H9 (cell line): ENCODE measurements around the gene AMY1A. TPM values are rescaled to one million over a fixed set of nuclear protein-coding genes. Genes with fewer than 3 reads are reported as not detected.
"Not testable (repeated sequence)": the region's sequence is repeated elsewhere in the genome, so short reads cannot be mapped to it uniquely, and the experiment has no call there.

Experiments
- DNase-seq: peaks from one replicate; pipeline ENCODE4 v3.0.0-alpha.2; 2017
- H2AFZ ChIP-seq: one replicate; pipeline ENCODE4 v1.6.1; 2013; ENCODE audit warnings: mild to moderate bottlenecking, low read length, control low read depth, moderate library complexity
- H2AK5ac ChIP-seq: 2 replicates; pipeline ENCODE4 v1.6.1; 2013; ENCODE audit warnings: low read length, control low read depth, mixed read lengths; ENCODE audit not compliant: insufficient read length
- H2BK120ac ChIP-seq: one replicate; pipeline ENCODE4 v1.6.1; 2013; ENCODE audit warnings: low read depth, mild to moderate bottlenecking, low read length, control low read depth, inconsistent platforms; ENCODE audit not compliant: poor library complexity, severe bottlenecking
- H2BK12ac ChIP-seq: 2 replicates; pipeline ENCODE4 v1.6.1; 2013; ENCODE audit warnings: low read length, control low read depth, mixed read lengths, low read depth; ENCODE audit not compliant: insufficient read length
- H2BK15ac ChIP-seq: 2 replicates; pipeline ENCODE4 v1.6.1; 2013; ENCODE audit warnings: low read depth, low read length, control low read depth
- H2BK20ac ChIP-seq: one replicate; pipeline ENCODE4 v1.6.1; 2013; ENCODE audit warnings: low read depth, mild to moderate bottlenecking, low read length, control low read depth, inconsistent platforms; ENCODE audit not compliant: poor library complexity, severe bottlenecking
- H2BK5ac ChIP-seq: 2 replicates; pipeline ENCODE4 v1.6.1; 2013; ENCODE audit warnings: low read length, control low read depth, mixed read lengths; ENCODE audit not compliant: insufficient read length
- H3K14ac ChIP-seq: 2 replicates; pipeline ENCODE4 v1.6.1; 2013; ENCODE audit warnings: low read length, control low read depth; ENCODE audit not compliant: insufficient read depth
- H3K18ac ChIP-seq: 2 replicates; pipeline ENCODE4 v1.6.1; 2013; ENCODE audit warnings: low read depth, mild to moderate bottlenecking, mixed read lengths, low read length, control low read depth; ENCODE audit not compliant: insufficient read length
- H3K23ac ChIP-seq: 2 replicates; pipeline ENCODE4 v1.6.1; 2013; ENCODE audit warnings: low read length, control low read depth, mixed read lengths, low read depth; ENCODE audit not compliant: insufficient read length
- H3K23me2 ChIP-seq: 2 replicates; pipeline ENCODE4 v1.6.1; 2013; ENCODE audit warnings: low read depth, mild to moderate bottlenecking, mixed read lengths, low read length, control low read depth; ENCODE audit not compliant: insufficient read length, poor library complexity, severe bottlenecking
- H3K27ac ChIP-seq: 2 replicates; pipeline ENCODE4 v1.5.1; 2013; ENCODE audit warnings: low read length, control low read depth, mixed read lengths, low read depth; ENCODE audit not compliant: insufficient read length
- H3K27me3 ChIP-seq: 2 replicates; pipeline ENCODE4 v1.6.1; 2013; ENCODE audit warnings: low read length, control low read depth, inconsistent platforms; ENCODE audit not compliant: insufficient read depth
- H3K4ac ChIP-seq: 2 replicates; pipeline ENCODE4 v1.6.1; 2013; ENCODE audit warnings: low read depth, mild to moderate bottlenecking, control low read depth, inconsistent platforms, low read length, moderate library complexity
- H3K4me1 ChIP-seq: 2 replicates; pipeline ENCODE4 v1.6.1; 2013; ENCODE audit warnings: low read length, control low read depth, inconsistent platforms; ENCODE audit not compliant: insufficient read depth
- H3K4me2 ChIP-seq: 2 replicates; pipeline ENCODE4 v1.6.1; 2013; ENCODE audit warnings: low read length, control low read depth, mixed read lengths; ENCODE audit not compliant: insufficient read length, insufficient read depth
- H3K56ac ChIP-seq: 2 replicates; pipeline ENCODE4 v1.6.1; 2013; ENCODE audit warnings: low read depth, mild to moderate bottlenecking, mixed read lengths, low read length, control low read depth; ENCODE audit not compliant: insufficient read length
- H3K79me1 ChIP-seq: 2 replicates; pipeline ENCODE4 v1.6.1; 2013; ENCODE audit warnings: low read depth, mild to moderate bottlenecking, moderate library complexity, low read length, control low read depth, inconsistent platforms; ENCODE audit not compliant: insufficient read depth, poor library complexity, severe bottlenecking
- H3K79me2 ChIP-seq: 2 replicates; pipeline ENCODE4 v1.6.1; 2013; ENCODE audit warnings: low read length, control low read depth, inconsistent platforms; ENCODE audit not compliant: insufficient read depth
- H3K9ac ChIP-seq: 2 replicates; pipeline ENCODE4 v1.6.1; 2013; ENCODE audit warnings: low read length, control low read depth, mixed read lengths; ENCODE audit not compliant: insufficient read length; ENCODE audit errors: extremely low read depth
- H3K9me3 ChIP-seq: one replicate; pipeline ENCODE4 v1.6.1; 2013; ENCODE audit warnings: low read depth, low read length, inconsistent platforms; ENCODE audit not compliant: control insufficient read depth
- H3T11ph ChIP-seq: one replicate; pipeline ENCODE4 v1.6.1; 2013; ENCODE audit warnings: mild to moderate bottlenecking, low read length, control low read depth, inconsistent platforms
- H4K20me1 ChIP-seq: one replicate; pipeline ENCODE4 v1.6.1; 2013; ENCODE audit not compliant: control insufficient read depth, insufficient read length, insufficient read depth
- H4K5ac ChIP-seq: 2 replicates; pipeline ENCODE4 v1.6.1; 2013; ENCODE audit warnings: low read depth, mild to moderate bottlenecking, mixed read lengths, low read length, control low read depth; ENCODE audit not compliant: insufficient read length
- H4K8ac ChIP-seq: replicated peaks from 2 replicates; pipeline ENCODE4 v1.6.1; 2013; ENCODE audit warnings: low read length, control low read depth, mixed read lengths, low read depth; ENCODE audit not compliant: insufficient read length
- H4K91ac ChIP-seq: 2 replicates; pipeline ENCODE4 v1.6.1; 2013; ENCODE audit warnings: low read depth, mild to moderate bottlenecking, moderate library complexity, mixed read lengths, low read length, control low read depth; ENCODE audit not compliant: insufficient read length
- H3K27ac Mint-ChIP-seq, 3 experiments: 2 replicates in 2 of 3; 3 replicates in 1 of 3; pipeline ENCODE4 v1.8.0; 2020 to 2021; ENCODE audit warnings: mixed read lengths in 3 of 3, mild to moderate bottlenecking in 1 of 3, moderate library complexity in 1 of 3
- H3K27me3 Mint-ChIP-seq: 2 replicates; pipeline ENCODE4 v1.8.0; 2021; ENCODE audit warnings: low read depth, mild to moderate bottlenecking, moderate library complexity, mixed read lengths
- H3K36me3 Mint-ChIP-seq, 3 experiments: 2 replicates in 2 of 3; 3 replicates in 1 of 3; pipeline ENCODE4 v1.8.0; 2020 to 2021; ENCODE audit warnings: low read depth in 3 of 3, mixed read lengths in 3 of 3; ENCODE audit not compliant: insufficient read depth in 1 of 3
- H3K4me1 Mint-ChIP-seq, 2 experiments: 2 replicates each; pipeline ENCODE4 v1.8.0; 2020; ENCODE audit warnings: mixed read lengths in 2 of 2
- H3K4me3 Mint-ChIP-seq, 2 experiments: 2 replicates in 1 of 2; 3 replicates in 1 of 2; pipeline ENCODE4 v1.8.0; 2020 to 2021; ENCODE audit warnings: mild to moderate bottlenecking in 2 of 2, mixed read lengths in 2 of 2, moderate library complexity in 1 of 2
- H3K9me3 Mint-ChIP-seq, 2 experiments: 2 replicates in 1 of 2; 3 replicates in 1 of 2; pipeline ENCODE4 v1.8.0; 2020; ENCODE audit warnings: mild to moderate bottlenecking in 2 of 2, mixed read lengths in 2 of 2, moderate library complexity in 1 of 2
- WGBS: extraction: QIAGEN DNeasy Blood & Tissue Kit; methylation state at CpG from one replicate; pipeline ENCODE4 v1.1.7; 2013; ENCODE audit warnings: missing lambda C conversion rate, low lambda C conversion rate, mixed read lengths; ENCODE audit not compliant: insufficient read length; ENCODE audit errors: extremely low coverage; 5-methylcytosine and 5-hydroxymethylcytosine counted together
- total RNA-seq: library from RNA; stranded (reverse); gene quantifications from 2 replicates; pipeline ENCODE4 v1.2.1, GENCODE V29; 2021

Gene AMY1A
- total RNA-seq, 1 experiment from 2014 or later, result not detected

GRCh38 chr1:103701256-103701655 is 45.7 kb downstream of the AMY1A start:
- H3K18ac ChIP-seq, H3T11ph ChIP-seq, H3K4me1 ChIP-seq, H3K27me3 ChIP-seq, H3K9ac ChIP-seq, H2AK5ac ChIP-seq, H3K4me3 Mint-ChIP-seq, H3K79me1 ChIP-seq, H4K20me1 ChIP-seq, H3K56ac ChIP-seq, H4K91ac ChIP-seq, H3K4me1 Mint-ChIP-seq, H3K79me2 ChIP-seq, H2BK12ac ChIP-seq, H3K27ac ChIP-seq, H3K14ac ChIP-seq, H3K23ac ChIP-seq, H2BK5ac ChIP-seq, H2BK20ac ChIP-seq, H3K4me2 ChIP-seq, DNase-seq, H3K27me3 Mint-ChIP-seq, H3K27ac Mint-ChIP-seq, H2BK120ac ChIP-seq, H4K5ac ChIP-seq, H2AFZ ChIP-seq, H3K9me3 ChIP-seq, H2BK15ac ChIP-seq, H3K36me3 Mint-ChIP-seq, H3K23me2 ChIP-seq, H3K9me3 Mint-ChIP-seq, H3K4ac ChIP-seq, H4K8ac ChIP-seq: not testable (repeated sequence)
- WGBS, result no CpG with 5 or more reads among the region's 4 CpGs

GRCh38 chr1:103707670-103708069 is 52.1 kb downstream of the AMY1A start:
- H4K91ac ChIP-seq, H2BK15ac ChIP-seq, H3T11ph ChIP-seq, H3K27ac Mint-ChIP-seq, H2AFZ ChIP-seq, H3K4me1 ChIP-seq, H3K23ac ChIP-seq, H3K4me1 Mint-ChIP-seq, H3K27ac ChIP-seq, H3K79me1 ChIP-seq, H3K27me3 Mint-ChIP-seq, H2BK5ac ChIP-seq, H3K4ac ChIP-seq, H2AK5ac ChIP-seq, H3K36me3 Mint-ChIP-seq, H3K9me3 Mint-ChIP-seq, H3K79me2 ChIP-seq, H2BK120ac ChIP-seq, H4K5ac ChIP-seq, H3K56ac ChIP-seq, H3K18ac ChIP-seq, H2BK20ac ChIP-seq, H3K9ac ChIP-seq, H3K23me2 ChIP-seq, H3K4me2 ChIP-seq, H3K27me3 ChIP-seq, H4K8ac ChIP-seq, H3K9me3 ChIP-seq, H4K20me1 ChIP-seq, H3K14ac ChIP-seq, H2BK12ac ChIP-seq, H3K4me3 Mint-ChIP-seq, DNase-seq: not testable (repeated sequence)
- no CpG with 5 or more reads among the region's 3 CpGs for WGBS
